Activated CD4-positive, alpha-beta T cell treated with anti-CD3 and anti-CD28 coated beads for 1 hour (primary cell): Measurements from ENCODE around the gene DOCK2.
"Not testable (repeated sequence)": the region's sequence is repeated elsewhere in the genome, so short reads cannot be mapped to it uniquely, and the experiment has no call there.

Experiments
- DNase-seq: peaks from one replicate; pipeline ENCODE4 v3.0.0-alpha.2; 2020

Gene DOCK2

GRCh38 chr5:169637085-169637548 lies at the start of gene DOCK2:
DOCK2 (plus strand) TSS chr5:169637275; CDS start chr5:169637327, 52 bp downstream.
- peak; percentile 41 for DNase-seq

- no peak for DNase-seq
Observed at GRCh38 chr5:169590602-169591001, 46.5 kb upstream of the DOCK2 start.

GRCh38 chr5:169591636-169592035 lies 45.4 kb upstream of the DOCK2 start:
- no peak for DNase-seq

- no peak for DNase-seq
Observed at GRCh38 chr5:169592937-169593650, 44.0 kb upstream of the DOCK2 start.

GRCh38 chr5:169595172-169595820 lies 41.8 kb upstream of the DOCK2 start:
- DNase-seq: no peak

GRCh38 chr5:169599451-169599850 lies 37.6 kb upstream of the DOCK2 start:
- DNase-seq: no peak

GRCh38 chr5:169602535-169602934 lies 34.5 kb upstream of the DOCK2 start:
- no peak for DNase-seq

GRCh38 chr5:169606279-169606678 lies 30.8 kb upstream of the DOCK2 start:
- no peak for DNase-seq

- DNase-seq: no peak
Observed at GRCh38 chr5:169607882-169608281, 29.2 kb upstream of the DOCK2 start.

GRCh38 chr5:169609716-169610115 lies 27.4 kb upstream of the DOCK2 start:
- no peak for DNase-seq

GRCh38 chr5:169610606-169611005 lies 26.5 kb upstream of the DOCK2 start:
- no peak for DNase-seq

- DNase-seq: no peak
Observed at GRCh38 chr5:169615561-169615960, 21.5 kb upstream of the DOCK2 start.

- not testable (repeated sequence) for DNase-seq
Observed at GRCh38 chr5:169624307-169624706, 12.8 kb upstream of the DOCK2 start.

GRCh38 chr5:169626779-169627178 lies 10.3 kb upstream of the DOCK2 start:
- DNase-seq: no peak

GRCh38 chr5:169627551-169627950 lies 9.5 kb upstream of the DOCK2 start:
- no peak for DNase-seq

- no peak for DNase-seq
Observed at GRCh38 chr5:169628892-169629291, 8.2 kb upstream of the DOCK2 start.

GRCh38 chr5:169629847-169630548 lies 7.1 kb upstream of the DOCK2 start:
- no peak for DNase-seq

GRCh38 chr5:169631360-169631759 lies 5.7 kb upstream of the DOCK2 start:
- DNase-seq: no peak

GRCh38 chr5:169632946-169633345 lies 4.1 kb upstream of the DOCK2 start:
- DNase-seq: no peak

GRCh38 chr5:169634606-169635005 lies 2.5 kb upstream of the DOCK2 start:
- DNase-seq: no peak

GRCh38 chr5:169635936-169636335 lies 1.1 kb upstream of the DOCK2 start:
- no peak for DNase-seq

- no peak for DNase-seq
Observed at GRCh38 chr5:169636477-169637084, 494 bp upstream of the DOCK2 start.

GRCh38 chr5:169637549-169638121 lies 560 bp downstream of the DOCK2 start:
- DNase-seq: peak; percentile 51
